ENCODE data around the gene GCNT2.
"Not testable (repeated sequence)": the region's sequence is repeated elsewhere in the genome, so short reads cannot be mapped to it uniquely, and the experiment has no call there.

The GCNT2 gene

GRCh38 chr6:10567256-10568026 is 46.3 kb downstream of the GCNT2 start:
- DNase-seq (ENCODE audit: low spot score), result no peak
- TF ChIP-seq CTCF (IDR thresholded peaks at IDR 0.05; ENCODE audit: borderline replicate concordance, control extremely low read depth, extremely low read depth, insufficient read depth, missing control alignments), result no peak

GRCh38 chr6:10569392-10570127 is 48.4 kb downstream of the GCNT2 start:
- no peak for DNase-seq (ENCODE audit: low spot score)
- TF ChIP-seq CTCF (IDR thresholded peaks at IDR 0.05; ENCODE audit: borderline replicate concordance, control extremely low read depth, extremely low read depth, insufficient read depth, missing control alignments), result no peak
- in situ Hi-C loops (cut with MboI; ENCODE audit: low sequenced_read_pairs, unreplicated experiment), result no loop called here

More at GRCh38 chr6:10567256-10568026, 46.3 kb downstream of the GCNT2 start:
- in situ Hi-C loops (cut with MboI; ENCODE audit: low sequenced_read_pairs, unreplicated experiment), result no loop called here

GRCh38 chr6:10575519-10575918 is 54.4 kb downstream of the GCNT2 start:
- not testable (repeated sequence) for DNase-seq (ENCODE audit: low spot score)

GRCh38 chr6:10576226-10576625 is 55.1 kb downstream of the GCNT2 start:
- no peak for DNase-seq (ENCODE audit: low spot score)
- TF ChIP-seq CTCF (IDR thresholded peaks at IDR 0.05; ENCODE audit: borderline replicate concordance, control extremely low read depth, extremely low read depth, insufficient read depth, missing control alignments), result no peak
- in situ Hi-C loops (cut with MboI; ENCODE audit: low sequenced_read_pairs, unreplicated experiment), result no loop called here

More at GRCh38 chr6:10575519-10575918, 54.4 kb downstream of the GCNT2 start:
- in situ Hi-C loops (cut with MboI; ENCODE audit: low sequenced_read_pairs, unreplicated experiment), result not testable (repeated sequence)

- in situ Hi-C loops (cut with MboI; ENCODE audit: low sequenced_read_pairs, unreplicated experiment), result no loop called here
- DNase-seq (ENCODE audit: low spot score), result no peak
- no peak for TF ChIP-seq CTCF (IDR thresholded peaks at IDR 0.05; ENCODE audit: borderline replicate concordance, control extremely low read depth, extremely low read depth, insufficient read depth, missing control alignments)
Measured at GRCh38 chr6:10577112-10577511, 56.0 kb downstream of the GCNT2 start.

- no peak for TF ChIP-seq CTCF (IDR thresholded peaks at IDR 0.05; ENCODE audit: borderline replicate concordance, control extremely low read depth, extremely low read depth, insufficient read depth, missing control alignments)
- DNase-seq (ENCODE audit: low spot score), result no peak
- in situ Hi-C loops (cut with MboI; ENCODE audit: low sequenced_read_pairs, unreplicated experiment), result no loop called here
Measured at GRCh38 chr6:10578723-10579122, 57.6 kb downstream of the GCNT2 start.

GRCh38 chr6:10579803-10580202 is 58.7 kb downstream of the GCNT2 start:
- no peak for DNase-seq (ENCODE audit: low spot score)
- in situ Hi-C loops (cut with MboI; ENCODE audit: low sequenced_read_pairs, unreplicated experiment), result no loop called here
- no peak for TF ChIP-seq CTCF (IDR thresholded peaks at IDR 0.05; ENCODE audit: borderline replicate concordance, control extremely low read depth, extremely low read depth, insufficient read depth, missing control alignments)
